Kidney (tissue), 14 donors: ENCODE data around the gene FBXO34. TPM values are rescaled to one million over a fixed set of nuclear protein-coding genes. Genes with fewer than 3 reads are reported as not detected.
A peak's percentile ranks its signal among the peaks of the same experiment; 100 is the strongest.

Experiments
- DNase-seq, 5 donors: peaks; one replicate each; pipeline ENCODE4 v3.0.0-alpha.2; 2013 to 2020
- FAIRE-seq: peaks from 2 replicates; lab custom pipeline; 2012; peaks lifted over from hg19 to GRCh38; lab: Jason Lieb, UNC
- H3K27ac ChIP-seq, 2 donors: one replicate each; pipeline ENCODE4 v1.7.0; 2013; ENCODE audit warnings: low read depth in 2 of 2, low read length in 2 of 2, inconsistent platforms in 1 of 2
- H3K27me3 ChIP-seq: one replicate; pipeline ENCODE4 v1.7.1; 2013; ENCODE audit warnings: low read length, inconsistent platforms; ENCODE audit not compliant: control insufficient read depth, insufficient read depth
- H3K36me3 ChIP-seq, 3 donors: one replicate each; pipeline versions ENCODE4 v1.7.0 to v1.7.1; 2013; ENCODE audit warnings: low read length in 3 of 3, control low read depth in 1 of 3, inconsistent platforms in 1 of 3; ENCODE audit not compliant: insufficient read depth in 3 of 3, control insufficient read depth in 2 of 3
- H3K4me1 ChIP-seq, 3 donors: one replicate each; pipeline versions ENCODE4 v1.7.0 to v1.7.1; 2013; ENCODE audit warnings: low read length in 3 of 3, inconsistent platforms in 1 of 3, low read depth in 1 of 3; ENCODE audit not compliant: control insufficient read depth in 2 of 3, insufficient read depth in 2 of 3
- H3K4me3 ChIP-seq, 3 donors: one replicate each; pipeline versions ENCODE4 v1.7.0 to v1.8.1; 2013; ENCODE audit warnings: low read length in 3 of 3, control low read depth in 1 of 3, inconsistent platforms in 1 of 3
- H3K9ac ChIP-seq, 3 donors: one replicate each; pipeline versions ENCODE4 v1.7.0 to v1.7.1; 2013; ENCODE audit warnings: low read length in 3 of 3, control low read depth in 1 of 3, inconsistent platforms in 1 of 3
- H3K9me3 ChIP-seq, 3 donors: one replicate each; pipeline versions ENCODE4 v1.7.0 to v1.7.1; 2013; ENCODE audit warnings: low read length in 3 of 3, control low read depth in 1 of 3, inconsistent platforms in 1 of 3; ENCODE audit not compliant: control insufficient read depth in 2 of 3, insufficient read depth in 1 of 3
- CTCF ChIP-seq: IDR thresholded peaks from 3 replicates; pipeline ENCODE4 v1.5.1; 2012; ENCODE audit warnings: mild to moderate bottlenecking, moderate library complexity, borderline replicate concordance; ENCODE audit not compliant: insufficient read depth; ENCODE audit errors: extremely low read depth
- intact Hi-C: fragments of 100-400 bp; cut with DNase I; formaldehyde crosslinking; loops from one replicate; pipeline ENCODE4 v1.11.1; 2022
- polyA plus RNA-seq: library from polyadenylated mRNA; stranded (reverse); fragments of 350-450 nt; fragmentation: Illumina TruSeq; extraction: RNeasy Lipid Tissue Mini Kit (QIAGEN cat#74804); gene quantifications from one replicate; pipeline ENCODE4 v1.2.3, GENCODE V29; 2014; ENCODE audit warnings: low read depth, low replicate concordance; ENCODE audit not compliant: insufficient read depth
- total RNA-seq: library from RNA; stranded (reverse); fragmentation: NEBNext Ultra II Directional; extraction: Animal tissue kit (Norgen Biotek cat#: 25700); gene quantifications from one replicate; pipeline ENCODE4 v1.2.1, GENCODE V29; 2021
- donor health status: control.
- donor health status: control.
- donor health status: control.
- donor health status: control.
- donor health status: control.
- donor health status: DM: yes; HTN: yes; CAD: no.
- donor health status: Normal renal cell carcinoma (clear cell type).

The FBXO34 gene
- total and polyA plus RNA-seq, 2 donors from 2014 or later, result 12.8 to 38.5 TPM

- DNase-seq (no peak), FAIRE-seq (no peak)
- TF ChIP-seq CTCF, result no peak
- Histone ChIP-seq H3K27me3 (no peaks in the 10 kb centered on the region), H3K4me3 (no peak overlapping the region), H3K4me1 (peaks cover 7 to 29% (median 13%) of the 10 kb centered on the region in 3 donors), H3K27ac (no peak overlapping the region), H3K9ac (no peak overlapping the region), H3K36me3 (no peaks in the 10 kb centered on the region), H3K9me3 (no peaks in the 10 kb centered on the region)
- intact Hi-C loops, result no loop called here
Observed at GRCh38 chr14:55329999-55330710, 58.9 kb downstream of the FBXO34 start.

GRCh38 chr14:55332654-55333570 is 61.7 kb downstream of the FBXO34 start:
- no peaks in the 10 kb centered on the region for H3K36me3 ChIP-seq
- DNase-seq (no peak), FAIRE-seq (peak; percentile 39)
- no peaks in the 10 kb centered on the region for H3K9me3 ChIP-seq
- no peak for TF ChIP-seq CTCF
- intact Hi-C loops, result no loop called here
- H3K27me3 ChIP-seq, result no peaks in the 10 kb centered on the region
- H3K4me1 ChIP-seq, result peaks cover 10 to 37% (median 13%) of the 10 kb centered on the region in 3 donors
- peak overlapping the region; percentile 34 to 71 for H3K27ac ChIP-seq
- H3K9ac ChIP-seq, result no peak overlapping the region
- peak overlapping the region in 2 of 3 donors; percentile 31 to 40 for H3K4me3 ChIP-seq

- Histone ChIP-seq H3K27ac (peak overlapping the region in 1 of 2 donors; percentile 51), H3K4me1 (peaks cover 10 to 30% (median 13%) of the 10 kb centered on the region in 3 donors), H3K9me3 (no peaks in the 10 kb centered on the region), H3K4me3 (no peak overlapping the region), H3K27me3 (no peaks in the 10 kb centered on the region), H3K9ac (no peak overlapping the region), H3K36me3 (no peaks in the 10 kb centered on the region)
- peak in 2 of 5 donors; percentile 24 to 52 for DNase-seq
- FAIRE-seq, result no peak
- TF ChIP-seq CTCF, result no peak
- intact Hi-C loops, result no loop called here
Observed at GRCh38 chr14:55333711-55334485, 62.7 kb downstream of the FBXO34 start.
